ENCODE measurements around the gene SEMA6A.

Gene SEMA6A

DNA sequence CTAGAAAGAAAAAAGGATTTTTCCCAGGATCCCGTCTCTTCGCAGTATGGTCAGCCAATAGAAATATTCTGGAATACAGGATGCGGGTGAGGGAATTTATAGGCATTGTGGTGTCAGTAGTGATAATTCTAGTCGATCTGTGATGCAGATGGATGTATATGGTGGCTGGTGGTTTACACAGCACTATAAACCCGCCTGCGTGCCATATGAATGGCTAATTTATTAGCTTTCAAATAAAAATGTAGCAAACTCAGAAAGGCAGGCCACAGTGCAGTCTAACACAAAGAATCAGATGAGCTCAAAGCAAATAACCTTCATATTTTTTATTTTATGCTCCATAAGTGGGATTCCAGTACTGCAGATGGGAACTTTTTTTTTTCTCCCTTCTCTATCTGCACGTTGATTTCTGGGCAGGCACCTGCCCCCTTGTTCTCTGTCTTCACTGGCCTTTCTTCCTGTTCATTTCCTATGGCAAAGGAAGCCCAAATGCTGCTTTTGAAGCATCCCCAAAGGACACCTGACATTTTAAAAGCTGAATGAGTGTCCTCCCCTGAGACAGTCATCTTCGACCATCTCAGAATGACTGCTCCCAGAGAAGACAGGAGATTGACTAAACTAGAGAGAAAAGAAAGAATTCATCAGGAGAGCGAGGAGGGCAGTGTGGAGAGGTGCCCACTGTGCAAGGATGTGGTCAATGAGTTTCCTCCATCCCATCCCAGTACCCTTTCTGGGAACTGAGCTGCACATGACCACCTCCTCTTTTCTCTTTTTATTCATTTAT lies 52.1 kb downstream of the SEMA6A start:
- no peak for DNase-seq

DNA sequence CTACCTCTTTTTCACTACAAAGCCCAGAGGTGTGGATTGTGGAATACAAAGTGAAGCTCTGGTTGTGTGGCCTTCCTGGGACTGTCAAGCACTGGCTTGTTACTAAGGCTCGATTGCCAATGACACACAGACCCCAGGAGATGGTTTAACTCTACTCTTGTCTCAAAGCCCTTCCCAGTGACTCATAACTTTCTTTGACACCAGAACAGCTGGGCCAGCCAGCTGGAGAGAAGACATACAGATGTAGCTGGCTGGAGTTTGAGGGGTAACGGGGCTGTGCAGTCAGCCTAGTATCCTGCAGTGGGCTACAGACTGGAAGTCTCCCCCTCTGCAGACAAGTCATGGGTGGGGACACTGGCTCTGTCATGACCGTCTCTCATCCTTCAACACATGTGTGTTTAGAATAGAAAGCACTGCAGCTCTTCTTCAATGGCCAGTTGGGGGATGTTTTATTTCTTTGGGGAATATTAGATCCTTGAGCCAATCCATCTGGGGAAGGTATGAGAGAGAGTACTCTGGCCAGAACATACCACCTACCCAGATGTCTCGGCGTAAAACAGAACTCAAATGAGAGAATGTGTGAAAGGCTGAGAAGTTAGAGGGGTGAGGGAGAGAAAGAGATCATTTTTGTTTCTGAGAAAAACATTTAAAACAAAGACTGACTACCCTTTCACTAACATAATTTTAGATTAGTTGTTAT lies 53.3 kb downstream of the SEMA6A start:
- DNase-seq: no peak

DNA sequence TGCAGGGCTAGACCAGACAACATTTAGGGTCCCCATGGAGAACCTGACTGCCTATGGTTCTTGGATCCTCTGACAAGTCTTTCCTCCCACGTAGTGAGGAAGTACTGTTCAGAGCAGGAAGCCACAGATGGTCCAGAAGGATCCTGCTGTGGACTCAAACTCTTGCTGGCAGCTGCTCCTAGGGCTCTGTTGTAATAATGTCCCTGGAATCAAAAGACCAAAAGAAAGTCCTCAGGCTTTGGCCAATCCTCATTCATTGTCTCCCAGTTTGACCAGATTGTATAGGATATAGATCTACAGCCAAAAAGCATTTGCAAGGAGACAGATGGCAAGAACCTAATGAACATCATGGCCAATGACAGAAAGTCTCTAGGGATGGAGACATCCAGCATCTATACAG lies 53.9 kb downstream of the SEMA6A start:
- DNase-seq: no peak

DNA sequence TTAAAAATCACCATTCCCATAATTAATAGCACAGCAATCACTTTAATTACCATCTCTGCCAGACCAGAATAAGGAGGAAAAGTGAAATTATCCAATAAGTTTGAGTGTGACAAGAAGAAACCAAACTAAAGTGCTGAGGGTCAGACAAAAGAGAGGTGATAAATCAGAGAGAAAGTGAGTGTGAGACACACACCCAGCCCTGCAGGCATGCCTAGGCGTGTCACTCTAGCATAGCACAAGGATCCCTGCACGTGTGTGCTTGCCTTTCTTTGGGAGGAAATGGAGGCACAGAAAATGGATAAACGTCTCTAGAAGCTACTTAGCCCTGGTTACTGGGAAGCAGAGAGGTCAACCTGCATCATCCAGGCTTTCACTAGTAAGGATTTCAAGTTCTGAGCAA lies 56.2 kb downstream of the SEMA6A start:
- no peak for DNase-seq

DNA sequence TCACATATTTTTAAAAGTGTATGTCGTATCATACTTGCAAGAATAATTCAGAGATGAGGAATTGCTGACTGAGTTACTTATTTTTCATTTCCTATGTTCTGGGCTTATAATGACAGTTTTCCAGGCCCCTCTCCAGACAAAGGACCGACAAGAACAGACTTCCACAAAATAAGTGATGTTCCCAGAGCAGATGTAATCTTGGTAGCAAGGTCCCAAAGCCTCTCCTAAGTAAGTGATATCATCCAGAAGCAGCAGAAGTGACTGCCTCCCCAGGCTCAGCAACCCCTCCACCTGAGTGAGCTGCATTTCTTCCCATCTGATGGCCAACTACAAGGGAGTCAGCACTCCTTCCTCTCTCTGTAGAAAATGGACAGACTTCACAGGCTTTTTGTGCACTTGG lies 57.1 kb downstream of the SEMA6A start:
- no peak for DNase-seq

DNA sequence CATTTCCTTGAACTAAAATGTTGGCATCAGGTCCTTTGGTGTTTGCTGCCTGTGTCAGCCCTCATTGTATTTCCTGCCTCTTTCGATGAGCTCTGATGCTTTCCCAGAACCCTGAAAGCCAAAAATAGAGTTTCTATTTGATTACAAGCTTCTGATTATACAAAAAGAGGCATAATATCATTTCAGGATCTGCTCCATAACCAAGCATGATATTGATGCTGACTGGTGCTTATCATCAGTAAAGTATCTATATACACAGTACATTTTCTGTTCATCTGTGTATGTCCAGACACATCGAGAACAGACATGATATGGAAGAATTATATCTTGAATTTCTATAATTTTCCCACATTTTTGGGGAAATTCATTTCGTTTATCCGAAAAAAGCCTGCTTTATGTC lies 58.6 kb downstream of the SEMA6A start:
- no peak for DNase-seq

DNA sequence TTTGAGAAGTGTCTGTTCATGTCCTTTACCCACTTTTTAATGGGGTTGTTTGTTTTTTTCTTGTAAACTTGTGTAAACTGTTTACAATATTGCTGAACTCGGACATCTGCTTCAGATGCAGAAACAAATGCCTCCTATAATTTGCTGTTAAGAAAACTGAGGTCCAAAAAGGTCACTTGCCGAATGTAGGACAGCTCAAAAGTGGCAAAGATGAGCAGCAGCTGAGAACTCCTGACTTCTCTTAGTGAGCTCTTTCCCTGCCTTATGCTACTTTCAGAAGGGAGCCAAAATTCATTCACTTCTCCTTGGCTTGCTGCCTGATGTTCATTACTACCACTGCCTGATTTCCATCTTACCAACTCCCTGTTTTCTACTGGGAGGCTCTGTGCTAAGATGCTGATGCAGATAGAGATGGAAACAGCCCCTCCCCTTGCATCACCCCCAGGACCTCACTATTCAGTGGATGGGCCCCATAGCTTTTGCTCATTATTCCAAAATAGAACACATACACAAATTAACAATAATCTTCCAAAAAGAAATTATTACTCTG lies 60.1 kb downstream of the SEMA6A start:
- no peak for DNase-seq

DNA sequence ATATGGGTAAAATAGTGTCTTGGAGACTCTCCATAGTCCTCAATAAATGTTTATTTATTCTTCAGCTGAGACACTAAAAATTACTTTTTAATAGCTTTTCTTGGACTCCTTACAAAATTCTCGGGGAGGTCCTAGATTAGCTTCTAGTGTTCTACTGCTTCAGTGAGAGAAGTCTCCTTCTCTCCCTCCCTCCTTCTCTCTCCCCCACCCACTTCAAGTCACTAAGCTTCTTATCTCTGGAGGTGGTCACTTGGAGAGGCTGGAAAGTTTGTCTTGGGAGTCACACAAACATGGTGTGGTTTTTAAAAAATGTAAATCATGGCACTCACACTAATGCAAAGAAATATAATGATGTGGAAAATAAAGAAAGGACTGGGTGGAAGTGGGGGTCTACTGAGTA lies 64.1 kb downstream of the SEMA6A start:
- DNase-seq: no peak

DNA sequence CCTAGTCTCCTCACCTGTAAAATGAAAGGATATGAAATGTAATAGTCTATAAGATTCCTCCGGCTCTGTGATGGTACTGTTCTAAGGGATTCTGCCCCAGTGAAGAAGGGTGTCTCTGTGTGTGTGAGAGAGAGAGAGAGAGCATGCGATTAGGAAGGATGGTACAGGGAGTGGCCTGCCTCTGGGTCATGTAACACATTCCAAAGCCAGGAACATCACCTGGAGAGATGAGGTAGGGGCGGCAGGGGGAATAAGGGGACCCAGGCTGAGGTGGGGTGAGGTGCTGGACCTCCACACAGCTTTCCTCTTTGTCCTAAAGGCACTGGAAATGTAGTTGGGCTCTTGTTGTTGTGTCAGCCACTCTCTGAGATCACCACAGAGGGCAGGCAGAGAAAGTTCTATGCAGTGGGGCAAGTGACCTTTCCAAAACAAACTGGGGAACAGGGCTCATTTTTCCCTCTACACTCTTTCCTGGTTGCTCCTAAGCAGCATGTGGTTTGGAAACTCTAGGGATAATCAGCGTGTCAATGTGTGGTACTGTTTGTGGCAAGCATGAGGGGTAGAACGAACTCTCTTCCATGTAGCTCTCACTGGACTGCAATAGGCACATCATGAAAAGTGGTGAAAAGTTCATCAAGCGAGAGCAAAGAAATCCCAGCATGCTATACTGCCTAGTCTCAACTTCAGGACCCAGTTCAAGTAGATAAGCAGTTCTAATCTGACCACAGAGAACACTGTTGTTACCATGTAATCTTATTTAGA lies 65.0 kb downstream of the SEMA6A start:
- no peak for DNase-seq

DNA sequence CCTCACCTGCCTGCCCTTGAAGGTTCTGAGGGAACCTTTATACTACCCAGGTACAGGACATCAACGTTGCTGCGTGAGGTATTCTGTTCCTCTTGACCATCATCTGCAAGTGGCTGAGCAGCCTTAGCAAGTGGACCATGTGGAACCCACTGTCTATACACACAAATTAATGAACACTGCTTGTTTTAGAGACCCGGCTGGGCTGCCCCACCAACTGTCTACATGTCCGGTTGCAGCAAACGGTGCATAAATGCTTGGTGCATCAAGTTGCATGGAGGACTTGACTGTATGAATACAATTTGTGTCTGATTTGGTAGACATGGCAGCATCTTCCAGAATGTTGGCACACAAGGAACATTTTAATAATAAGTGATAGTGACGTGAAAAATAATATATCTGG lies 65.8 kb downstream of the SEMA6A start:
- no peak for DNase-seq

DNA sequence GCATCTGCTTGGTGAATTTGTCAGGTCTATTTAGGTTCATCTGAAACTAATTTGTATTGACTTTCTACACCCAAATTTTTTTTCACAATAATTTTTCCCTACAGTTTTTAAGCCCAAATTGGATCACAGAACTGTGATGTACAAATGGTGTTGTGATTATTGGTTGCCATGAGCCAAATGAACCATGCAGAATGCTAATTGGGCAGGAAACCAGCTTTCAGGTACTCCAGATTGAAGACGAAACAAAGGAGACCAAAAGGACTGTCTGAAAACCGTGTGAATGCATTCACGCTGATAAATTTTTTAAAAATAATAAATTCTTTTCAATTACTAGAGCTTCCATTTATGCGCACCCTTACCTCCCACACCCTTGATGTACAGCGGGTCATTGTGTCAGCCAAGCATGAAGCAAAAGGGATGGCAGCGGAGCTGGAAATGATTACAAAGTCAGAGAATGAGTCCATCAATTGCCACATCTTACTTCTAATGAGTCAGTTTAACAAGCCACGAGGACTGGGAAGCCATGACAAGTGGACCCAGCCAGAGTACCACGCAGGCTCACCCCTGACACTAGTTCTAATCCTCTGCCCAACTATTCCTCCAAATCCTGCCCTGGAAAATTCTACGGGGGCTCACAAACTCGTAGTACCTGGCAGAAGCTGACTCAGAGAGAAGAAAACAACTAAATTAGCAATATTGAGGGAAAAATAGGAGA lies 66.5 kb downstream of the SEMA6A start:
- DNase-seq: no peak

DNA sequence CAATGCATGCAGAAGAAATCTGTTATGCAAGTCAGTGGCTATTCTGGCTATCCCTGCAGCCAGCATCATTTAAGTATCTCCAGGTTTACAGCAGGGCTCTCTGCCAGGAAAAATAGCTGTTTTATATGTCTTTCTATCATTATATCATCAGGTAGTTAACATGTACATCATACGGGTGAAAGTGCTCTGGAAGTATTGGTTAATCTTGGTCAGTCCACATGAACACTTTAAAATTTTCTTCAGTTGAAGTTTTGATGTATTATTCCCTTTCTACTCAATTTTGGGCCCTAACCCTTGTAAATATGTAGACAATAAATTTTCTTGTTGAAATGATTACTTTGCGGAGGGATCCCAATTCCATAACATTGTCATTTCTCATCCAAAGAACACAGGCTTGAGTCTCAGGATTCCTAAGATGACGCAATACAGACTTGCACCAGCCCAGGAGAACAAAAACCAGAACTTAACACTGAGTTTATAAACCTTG lies 67.5 kb downstream of the SEMA6A start:
- DNase-seq: no peak

DNA sequence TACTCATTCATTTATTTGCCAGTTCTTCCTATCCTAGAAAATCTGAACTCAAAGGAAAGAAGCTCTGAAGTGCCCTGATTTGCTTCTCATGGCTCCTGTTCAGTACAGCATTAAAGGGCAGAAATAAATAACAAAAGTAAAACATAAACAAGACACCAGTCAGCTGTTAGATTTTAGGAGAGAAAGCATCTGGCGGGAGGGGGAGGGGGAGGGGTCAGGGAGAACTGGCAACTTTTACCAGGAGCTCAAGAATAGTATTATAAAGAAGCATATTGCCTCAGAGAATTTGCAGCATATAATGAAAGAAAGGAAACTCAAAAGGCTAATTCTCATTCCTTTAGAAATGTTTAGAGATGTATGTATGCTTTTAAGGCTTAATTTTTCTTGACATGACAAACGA lies 68.1 kb downstream of the SEMA6A start:
- no peak for DNase-seq

DNA sequence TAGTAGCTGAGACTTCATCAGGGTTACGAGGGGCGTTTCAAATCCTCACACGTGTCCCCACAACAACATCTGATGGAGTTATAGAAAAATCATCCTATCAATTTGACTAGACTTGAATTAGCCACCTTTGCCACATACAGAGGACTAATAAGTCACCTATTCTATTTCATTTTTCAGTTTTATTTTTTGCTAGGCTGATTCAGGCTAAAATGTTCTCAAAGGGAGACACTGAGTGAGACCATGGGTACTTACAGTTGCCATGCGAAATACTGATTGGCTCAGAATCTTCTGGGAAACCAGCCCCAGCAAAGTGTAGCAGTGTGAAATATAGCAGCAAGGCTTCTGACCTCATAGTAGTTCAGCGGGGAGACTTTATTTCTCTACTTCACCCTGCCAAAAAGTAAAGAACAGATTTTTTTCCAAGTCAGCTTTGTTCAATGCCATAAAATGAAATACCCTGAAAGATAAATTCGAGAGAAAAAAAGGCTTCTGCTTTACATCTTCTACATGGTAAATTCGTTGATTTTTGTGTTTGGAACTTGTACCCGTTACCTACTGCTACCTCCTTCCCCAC lies 69.9 kb downstream of the SEMA6A start:
- DNase-seq: no peak

DNA sequence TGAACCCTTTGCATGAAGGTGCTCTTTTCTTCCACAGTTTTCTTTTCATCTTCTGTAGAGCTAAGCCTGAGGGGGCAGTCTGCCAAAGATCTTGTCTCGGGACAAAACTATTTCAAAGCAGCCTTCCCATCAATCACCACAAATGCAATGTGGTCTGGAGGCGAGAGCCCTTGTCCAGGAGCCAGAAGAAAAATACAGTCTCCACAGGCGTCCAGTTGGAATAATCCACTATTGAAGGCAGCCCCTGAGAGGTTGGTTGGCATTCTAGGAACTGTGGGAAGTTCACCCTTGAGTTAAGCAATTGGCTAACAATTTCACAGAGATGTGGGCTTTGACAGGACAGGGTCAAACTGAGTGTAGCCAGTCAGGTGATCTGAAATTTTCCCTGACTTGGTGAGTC lies 72.0 kb downstream of the SEMA6A start:
- no peak for DNase-seq

DNA sequence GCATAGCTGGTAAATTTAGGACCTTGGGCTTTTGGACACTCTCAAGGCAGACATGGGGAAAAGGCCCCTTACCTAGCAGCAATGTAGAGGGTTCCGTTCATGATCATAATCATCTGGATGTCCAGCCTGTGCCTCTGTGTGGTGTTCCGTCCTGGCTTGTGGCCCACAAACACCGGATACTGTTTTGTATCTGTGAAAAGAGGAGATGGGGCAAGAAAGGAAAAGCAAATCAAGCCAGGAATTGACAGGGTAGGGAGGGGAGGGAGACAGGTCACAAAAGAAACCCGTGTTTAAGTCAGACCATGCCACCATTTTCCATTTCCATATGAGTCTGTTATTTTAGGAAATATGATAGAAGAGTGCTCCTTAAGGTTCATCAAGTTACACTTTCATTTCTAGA lies 72.5 kb downstream of the SEMA6A start:
- no peak for DNase-seq

DNA sequence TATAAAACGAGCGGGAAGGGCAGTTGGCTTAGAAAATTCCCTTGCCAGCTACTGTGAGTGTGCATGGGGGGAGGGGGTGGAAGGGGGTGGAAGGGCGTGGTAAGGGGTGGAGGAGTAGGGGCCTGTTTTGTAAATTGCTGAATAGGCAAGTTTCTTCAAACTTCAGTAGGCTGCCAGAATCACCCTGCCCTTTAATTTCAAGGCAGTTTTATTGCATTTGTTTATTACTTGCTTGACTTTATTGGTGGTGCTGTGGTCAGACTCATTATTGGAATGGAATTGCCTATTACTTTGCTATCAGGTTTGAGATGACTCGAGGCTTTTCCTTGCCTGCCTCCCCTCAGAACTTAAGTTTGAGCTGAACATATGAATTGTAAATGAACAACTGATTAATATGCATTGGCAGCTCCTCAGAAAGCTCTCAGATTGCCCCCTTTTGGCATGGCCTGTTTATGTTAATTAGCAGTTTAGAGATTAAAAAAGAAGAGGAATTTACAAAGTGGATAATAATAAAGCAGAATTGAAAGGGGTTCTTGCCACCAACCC lies 76.0 kb downstream of the SEMA6A start:
- no peak for DNase-seq

DNA sequence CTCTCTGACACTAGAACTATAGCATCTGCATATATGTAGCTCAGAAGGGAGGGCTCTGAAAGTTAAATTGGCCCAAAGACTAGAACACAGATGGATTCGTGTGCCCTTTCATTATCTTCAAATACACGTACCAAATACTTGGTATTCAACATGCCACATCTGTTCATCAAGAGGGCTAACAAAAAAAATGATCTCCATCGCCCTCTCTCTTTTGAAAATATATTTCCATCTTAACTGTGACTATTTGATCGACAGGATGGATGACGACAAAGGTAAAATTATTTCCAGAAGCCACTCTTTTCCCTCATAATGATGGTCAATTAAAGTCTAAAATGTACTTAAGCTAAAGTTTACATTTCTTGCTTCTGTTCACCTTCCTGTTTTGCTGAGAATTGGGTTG lies 77.0 kb downstream of the SEMA6A start:
- no peak for DNase-seq

DNA sequence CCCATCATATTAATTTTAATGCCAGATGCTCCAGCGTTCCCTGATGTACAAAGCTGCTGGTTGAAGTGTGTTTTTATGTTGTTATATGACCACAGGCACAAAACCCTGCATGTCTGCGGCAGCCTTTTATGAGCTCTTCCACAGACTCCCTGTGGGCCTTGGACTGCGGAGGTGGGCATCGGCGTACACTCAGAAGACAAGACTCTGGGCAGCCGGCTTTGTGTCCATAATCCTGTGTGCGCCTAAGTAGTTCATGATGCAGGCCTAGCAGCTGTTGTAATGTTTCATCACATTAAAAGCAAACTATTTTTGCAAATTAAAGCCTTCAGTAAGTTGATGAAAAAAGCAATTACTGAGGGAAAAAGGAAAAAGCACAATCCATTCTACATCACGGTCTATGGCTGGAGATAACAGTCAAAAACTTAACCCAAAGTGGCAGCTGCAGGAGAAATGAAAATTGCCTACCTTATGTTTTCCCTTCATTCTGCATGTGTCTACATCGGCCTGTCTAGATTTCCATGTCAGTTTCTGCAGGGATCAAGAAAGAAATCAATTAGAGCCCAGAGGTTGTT lies 78.8 kb downstream of the SEMA6A start:
- DNase-seq: no peak

DNA sequence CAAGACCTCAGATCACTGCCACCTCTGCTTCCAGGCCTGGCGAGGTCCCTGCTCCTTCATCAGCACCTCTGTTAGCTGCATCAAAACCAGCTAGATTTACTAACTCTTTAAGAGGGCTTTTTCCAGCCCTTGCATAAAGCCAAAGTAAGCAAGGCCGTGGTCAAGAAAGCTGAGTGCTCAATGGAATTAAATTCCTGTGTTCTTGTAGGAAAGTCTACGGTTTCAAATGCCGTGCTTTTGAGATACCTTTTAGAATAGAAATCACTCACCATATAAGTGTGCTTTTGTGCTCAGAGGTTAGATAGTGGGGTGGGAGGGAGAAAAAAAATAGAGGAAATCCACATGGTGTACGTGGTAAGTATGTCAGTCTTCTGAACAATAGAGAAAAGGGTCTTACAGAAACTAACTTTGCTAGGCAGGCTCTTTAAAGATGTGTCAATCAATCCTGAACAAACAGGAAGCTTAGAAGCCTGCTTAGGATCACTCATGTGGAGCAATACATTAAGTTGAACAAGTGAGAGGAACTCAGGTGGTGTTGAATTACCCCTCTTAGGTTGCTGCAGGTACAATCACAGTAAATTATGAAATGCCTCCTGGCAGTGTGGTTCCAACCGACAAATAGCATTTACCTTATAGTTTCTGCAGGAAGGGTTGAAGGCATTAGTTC lies 79.7 kb downstream of the SEMA6A start:
- DNase-seq: no peak

DNA sequence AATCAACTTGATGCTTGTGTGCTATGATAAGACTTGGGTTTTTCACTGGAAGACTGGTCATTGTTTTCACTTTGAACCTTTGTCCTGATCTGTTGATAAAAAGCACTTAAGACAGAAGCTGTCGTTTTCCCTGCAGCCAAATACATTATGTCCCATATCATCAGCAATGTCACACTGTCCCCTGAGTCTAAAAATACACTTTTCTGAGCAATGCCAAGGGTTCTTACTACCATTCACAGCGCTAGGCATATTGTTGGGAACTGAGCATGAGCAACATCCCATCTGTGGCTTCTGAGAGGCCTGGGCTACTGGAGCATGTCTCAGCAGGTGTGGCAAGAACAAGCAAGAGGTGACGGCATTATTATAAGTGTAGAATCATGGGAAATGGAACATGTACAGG lies 81.8 kb downstream of the SEMA6A start:
- no peak for DNase-seq

All from GOT3 (cell line).